Endothelial cell of umbilical vein (primary cell): ENCODE results near the gene ADIPOR1.

Source experiments
- CTCF ChIP-seq, 2 donors: IDR thresholded peaks; 1 replicate in 1 of 2; 2 replicates in 1 of 2; pipeline ENCODE4 v1.5.1; 2011; ENCODE audit warnings: low read length in 2 of 2, mild to moderate bottlenecking in 2 of 2, moderate library complexity in 2 of 2, control low read depth in 1 of 2, inconsistent platforms in 1 of 2, low read depth in 1 of 2; ENCODE audit not compliant: insufficient read depth in 1 of 2; ENCODE audit errors: extremely low read depth in 1 of 2
- EZH2 ChIP-seq: IDR thresholded peaks from 2 replicates; pipeline ENCODE4 v1.6.1; 2012; ENCODE audit warnings: borderline replicate concordance, low read depth, mild to moderate bottlenecking, moderate library complexity, low read length, inconsistent platforms; ENCODE audit not compliant: severe bottlenecking
- MAX ChIP-seq: IDR thresholded peaks from 2 replicates; pipeline ENCODE4 v1.6.1; 2011; ENCODE audit not compliant: insufficient read depth, insufficient read length
- POLR2AphosphoS5 ChIP-seq: IDR thresholded peaks from 2 replicates; pipeline ENCODE4 v1.6.1; 2012; ENCODE audit warnings: low read depth, mild to moderate bottlenecking, control low read depth, low read length, moderate library complexity; ENCODE audit not compliant: insufficient read depth

GRCh38 chr1:202934755-202935154, 23.4 kb downstream of the ADIPOR1 start:
- TF ChIP-seq EZH2 (no peak), CTCF (IDR thresholded peaks at IDR 0.05; ENCODE audit: extremely low read depth in 1 of 2, insufficient read depth in 1 of 2, low read depth in 1 of 2, low read length in 2 of 2) (no peak), MAX (no peak), POLR2AphosphoS5 (no peak)
